B cell (primary cell): Measurements from ENCODE around the gene NIPAL3. TPM values are rescaled to one million over a fixed set of nuclear protein-coding genes. Genes with fewer than 3 reads are reported as not detected.
"Not testable (repeated sequence)": the region's sequence is repeated elsewhere in the genome, so short reads cannot be mapped to it uniquely, and the experiment has no call there.

Experiments
- ATAC-seq: fragments of 200-7000 bp; cut with Tn5 transposase; one replicate; pipeline ENCODE4 v1.10.0; 2021; ENCODE audit warnings: low read depth, mild to moderate bottlenecking, moderate number of reproducible peaks, moderate library complexity
- CTCF ChIA-PET: fragments of 350-600 bp; sonication (Branson Sonifier 250); formaldehyde crosslinking; loops from one replicate; lab custom pipeline; 2021; ENCODE audit warnings: antibody characterized with exemption, inconsistent platforms; lab: Charles Lee
- POLR2A ChIA-PET: fragments of 350-600 bp; sonication (Branson Sonifier 250); formaldehyde crosslinking; loops from one replicate; lab custom pipeline; 2021; ENCODE audit warnings: antibody characterized with exemption; lab: Charles Lee
- DNase-seq: peaks from one replicate; pipeline ENCODE4 v3.0.0; 2013
- H2AFZ ChIP-seq: 2 replicates; pipeline ENCODE4 v1.6.1; 2012; ENCODE audit warnings: mild to moderate bottlenecking, low read depth, low read length; ENCODE audit not compliant: insufficient read depth, poor library complexity, severe bottlenecking
- H3K27ac ChIP-seq, 2 donors: 1 replicate in 1 of 2; 2 replicates in 1 of 2; pipeline ENCODE4 v1.5.1; 2012 to 2013; ENCODE audit warnings: low read length in 2 of 2, mild to moderate bottlenecking in 2 of 2, moderate library complexity in 1 of 2
- H3K27me3 ChIP-seq, 4 experiments: fragments of 200-600 bp in 1 of 4; sonication (generic) in 1 of 4; replicated peaks in 1 of 4; 1 replicate in 2 of 4; 2 replicates in 2 of 4; pipeline versions ENCODE4 v1.6.1 to v1.7.0; 2013 to 2016; ENCODE audit warnings: low read length in 3 of 4, mild to moderate bottlenecking in 2 of 4, mixed read lengths in 1 of 4, moderate library complexity in 1 of 4; ENCODE audit not compliant: insufficient read depth in 4 of 4, control insufficient read depth in 3 of 4; ENCODE audit errors: control extremely low read depth in 1 of 4
- H3K36me3 ChIP-seq, 2 experiments: replicated peaks in 1 of 2; 1 replicate in 1 of 2; 2 replicates in 1 of 2; pipeline versions ENCODE4 v1.6.1 to v1.7.1; 2013; ENCODE audit warnings: low read length in 1 of 2; ENCODE audit not compliant: insufficient read depth in 2 of 2, control insufficient read depth in 1 of 2; ENCODE audit errors: control extremely low read depth in 1 of 2, extremely low read depth in 1 of 2
- H3K4me1 ChIP-seq, 2 donors: fragments of 200-600 bp in 1 of 2; sonication (generic) in 1 of 2; 1 replicate in 1 of 2; 2 replicates in 1 of 2; pipeline versions ENCODE4 v1.5.1 to v1.6.1; 2013 to 2017; ENCODE audit warnings: low read length in 2 of 2; ENCODE audit not compliant: control insufficient read depth in 2 of 2, insufficient read depth in 2 of 2
- H3K4me2 ChIP-seq: replicated peaks from 2 replicates; pipeline ENCODE3; 2012; ENCODE audit warnings: mild to moderate bottlenecking, low read depth, low read length; ENCODE audit not compliant: poor library complexity, severe bottlenecking
- H3K4me3 ChIP-seq, 5 experiments: fragments of 200-600 bp in 1 of 5; sonication (generic) in 1 of 5; 1 replicate in 3 of 5; 2 replicates in 2 of 5; pipeline versions ENCODE4 v1.5.1 to v1.7.0; 2011 to 2016; ENCODE audit warnings: low read length in 4 of 5, mild to moderate bottlenecking in 4 of 5, low read depth in 2 of 5, control low read depth in 1 of 5, moderate library complexity in 1 of 5; ENCODE audit not compliant: insufficient read depth in 1 of 5; ENCODE audit errors: control extremely low read depth in 1 of 5, extremely low read depth in 1 of 5
- H3K79me2 ChIP-seq: fragments of 200-600 bp; sonication (generic); one replicate; pipeline ENCODE4 v1.6.0; 2016; ENCODE audit warnings: low read length; ENCODE audit not compliant: control insufficient read depth, insufficient read depth
- H3K9ac ChIP-seq: fragments of 200-600 bp; sonication (generic); 2 replicates; pipeline ENCODE4 v1.6.1; 2017; ENCODE audit warnings: mild to moderate bottlenecking, low read length, moderate library complexity
- H3K9me3 ChIP-seq, 3 donors: one replicate each; pipeline versions ENCODE4 v1.6.1 to v1.7.1; 2013; ENCODE audit warnings: low read length in 2 of 3; ENCODE audit not compliant: control insufficient read depth in 2 of 3, insufficient read depth in 1 of 3; ENCODE audit errors: control extremely low read depth in 1 of 3
- H4K20me1 ChIP-seq: 2 replicates; pipeline ENCODE4 v1.6.0; 2012; ENCODE audit warnings: mild to moderate bottlenecking, low read length; ENCODE audit not compliant: insufficient read depth, control insufficient read depth, poor library complexity, severe bottlenecking
- H3K27ac Mint-ChIP-seq: one replicate; pipeline ENCODE4 v1.8.0; 2021; ENCODE audit warnings: mixed read lengths
- H3K27me3 Mint-ChIP-seq: one replicate; pipeline ENCODE4 v1.8.0; 2021; ENCODE audit warnings: mixed read lengths
- H3K4me1 Mint-ChIP-seq: one replicate; pipeline ENCODE4 v1.8.0; 2021; ENCODE audit warnings: mixed read lengths
- H3K4me3 Mint-ChIP-seq: one replicate; pipeline ENCODE4 v1.8.0; 2021; ENCODE audit warnings: mixed read lengths
- H3K9me3 Mint-ChIP-seq: one replicate; pipeline ENCODE4 v1.8.0; 2022; ENCODE audit warnings: mixed read lengths; ENCODE audit not compliant: insufficient read depth
- WGBS: methylation state at CpG from one replicate; pipeline ENCODE4 v1.1.5; 2013; ENCODE audit warnings: missing lambda C conversion rate; ENCODE audit not compliant: insufficient coverage; 5-methylcytosine and 5-hydroxymethylcytosine counted together
- intact Hi-C: fragments of 100-400 bp; cut with micrococcal nuclease; formaldehyde crosslinking; loops from one replicate; pipeline ENCODE4 v1.10.0; 2022
- polyA plus RNA-seq: library from polyadenylated mRNA; depleted of rRNA; stranded (reverse); fragments of >200 nt; gene quantifications from 2 replicates; pipeline ENCODE4 v1.2.3, GENCODE V29; 2012
- total RNA-seq, 2 donors: library from RNA; stranded (reverse); fragments of 120-200 nt in 1 of 2; gene quantifications; 1 replicate in 1 of 2; 2 replicates in 1 of 2; pipeline versions ENCODE4 v1.2.3 to v1.2.4, GENCODE V29; 2013 to 2022
- TF ChIP-seq, protein P1 (sequence below): fragments of 200-600 bp; IDR thresholded peaks from one replicate; pipeline ENCODE4 v1.8.0; 2022; ENCODE audit warnings: antibody characterized with exemption, mild to moderate bottlenecking

Gene NIPAL3
- total and polyA plus RNA-seq, 2 donors (not counting 1 experiment from before 2014, with no cell fraction given): 23.8 to 31.6 TPM

DNA sequence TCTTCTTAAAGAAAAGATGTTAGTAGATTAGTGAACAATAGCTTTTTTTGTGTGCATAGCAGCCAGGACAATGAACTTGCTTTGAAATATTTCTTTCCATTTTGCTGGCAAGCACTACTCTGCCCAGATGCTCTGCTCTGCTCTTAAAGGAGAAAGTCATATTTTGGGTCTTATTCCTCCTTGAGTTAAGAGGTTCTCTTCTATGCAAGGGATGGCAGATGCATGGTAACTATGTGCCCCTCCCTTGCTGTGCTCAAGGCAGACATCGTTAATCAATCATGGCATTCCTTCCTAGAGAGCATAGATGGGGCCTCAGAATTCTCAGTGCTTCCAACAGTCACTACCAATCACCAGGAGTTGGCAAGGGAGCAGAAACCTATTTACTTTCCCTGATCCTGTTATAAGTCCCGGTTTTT, 27.6 kb downstream of the NIPAL3 start:
- Histone ChIP-seq H4K20me1 (peaks cover 8% of the 10 kb centered on the region), H3K27ac (no peak overlapping the region), H3K79me2 (peaks cover 4% of the 10 kb centered on the region), H3K4me2 (no peak overlapping the region), H3K4me3 (no peak overlapping the region), H3K4me1 (no peaks in the 10 kb centered on the region), H3K9me3 (no peaks in the 10 kb centered on the region), H3K9ac (no peak overlapping the region), H3K36me3 (peaks cover 5 to 58% of the 10 kb centered on the region in 2 experiments), H2AFZ (no peak overlapping the region), H3K27me3 (no peaks in the 10 kb centered on the region)
- Mint-ChIP-seq H3K9me3 (no peaks in the 10 kb centered on the region), H3K27ac (no peak overlapping the region), H3K27me3 (no peaks in the 10 kb centered on the region), H3K4me3 (no peak overlapping the region), H3K4me1 (no peaks in the 10 kb centered on the region)
- intact Hi-C loops: no loop called here
- ChIA-PET CTCF (interaction anchor here (0.8 to 1.8 kb wide), 5 partner anchors 11 to 144 kb away, joined by 3 to 9 read pairs (median 3); no protein-coding TSS in a partner anchor), POLR2A (no interaction called here)
- ATAC-seq (no peak), DNase-seq (no peak)
- TF ChIP-seq, protein P1, sequence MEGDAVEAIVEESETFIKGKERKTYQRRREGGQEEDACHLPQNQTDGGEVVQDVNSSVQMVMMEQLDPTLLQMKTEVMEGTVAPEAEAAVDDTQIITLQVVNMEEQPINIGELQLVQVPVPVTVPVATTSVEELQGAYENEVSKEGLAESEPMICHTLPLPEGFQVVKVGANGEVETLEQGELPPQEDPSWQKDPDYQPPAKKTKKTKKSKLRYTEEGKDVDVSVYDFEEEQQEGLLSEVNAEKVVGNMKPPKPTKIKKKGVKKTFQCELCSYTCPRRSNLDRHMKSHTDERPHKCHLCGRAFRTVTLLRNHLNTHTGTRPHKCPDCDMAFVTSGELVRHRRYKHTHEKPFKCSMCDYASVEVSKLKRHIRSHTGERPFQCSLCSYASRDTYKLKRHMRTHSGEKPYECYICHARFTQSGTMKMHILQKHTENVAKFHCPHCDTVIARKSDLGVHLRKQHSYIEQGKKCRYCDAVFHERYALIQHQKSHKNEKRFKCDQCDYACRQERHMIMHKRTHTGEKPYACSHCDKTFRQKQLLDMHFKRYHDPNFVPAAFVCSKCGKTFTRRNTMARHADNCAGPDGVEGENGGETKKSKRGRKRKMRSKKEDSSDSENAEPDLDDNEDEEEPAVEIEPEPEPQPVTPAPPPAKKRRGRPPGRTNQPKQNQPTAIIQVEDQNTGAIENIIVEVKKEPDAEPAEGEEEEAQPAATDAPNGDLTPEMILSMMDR: no peak
- WGBS: 100% methylated on average over 1 of the region's 2 CpGs

DNA sequence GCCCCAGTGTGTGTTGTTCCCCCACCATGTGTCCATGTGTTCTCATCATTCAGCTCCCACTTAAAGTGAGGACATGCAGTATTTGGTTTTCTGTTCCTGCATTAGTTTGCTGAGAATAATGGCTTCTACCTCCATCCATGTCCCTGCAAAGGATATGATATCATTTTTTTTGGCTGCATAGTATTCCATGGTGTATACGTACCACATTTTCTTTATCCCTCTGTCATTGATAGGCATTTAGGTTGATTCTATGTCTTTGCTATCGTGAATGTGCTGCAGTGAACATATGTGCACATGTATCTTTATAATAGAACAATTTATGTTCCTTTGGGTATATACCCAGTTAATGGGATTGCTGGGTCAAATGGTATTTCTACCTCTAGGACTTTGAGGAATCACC, 30.8 kb downstream of the NIPAL3 start:
- peaks cover 16 to 74% of the 10 kb centered on the region in 2 experiments for H3K36me3 ChIP-seq
- POLR2A ChIA-PET, H4K20me1 ChIP-seq, intact Hi-C loops, H3K79me2 ChIP-seq, H3K4me3 Mint-ChIP-seq, H3K27ac Mint-ChIP-seq, H3K9me3 ChIP-seq, H3K4me2 ChIP-seq, H3K4me3 ChIP-seq, H3K27me3 Mint-ChIP-seq, H3K9me3 Mint-ChIP-seq, DNase-seq, H3K27me3 ChIP-seq, H3K9ac ChIP-seq, ATAC-seq, H3K27ac ChIP-seq, H2AFZ ChIP-seq, CTCF ChIA-PET, H3K4me1 ChIP-seq, H3K4me1 Mint-ChIP-seq: not testable (repeated sequence)
- WGBS: no CpG with 5 or more reads among the region's 2 CpGs
